PFSK-1 (cell line): ENCODE data around the gene ZG16B.

Source experiments
- FOXP2 ChIP-seq: optimal IDR thresholded peaks from 2 replicates; pipeline ENCODE3; 2011; ENCODE audit warnings: borderline replicate concordance, control low read depth, inconsistent platforms; ENCODE audit not compliant: insufficient read depth; ENCODE audit errors: extremely low read length, extremely low read depth
- POLR2AphosphoS5 ChIP-seq: IDR thresholded peaks from 2 replicates; pipeline ENCODE4 v1.6.1; 2012; ENCODE audit warnings: low read depth, mild to moderate bottlenecking, control low read depth, low read length, moderate library complexity
- SIN3A ChIP-seq: IDR thresholded peaks from 2 replicates; pipeline ENCODE4 v1.6.1; 2012; ENCODE audit warnings: mild to moderate bottlenecking, low read length, moderate library complexity, borderline replicate concordance; ENCODE audit not compliant: insufficient read depth
- TAF1 ChIP-seq: IDR thresholded peaks from 2 replicates; pipeline ENCODE4 v1.6.1; 2012; ENCODE audit warnings: low read length, control low read depth, borderline replicate concordance; ENCODE audit not compliant: insufficient read depth
- TF ChIP-seq, protein P1 (sequence below), 2 experiments: IDR thresholded peaks; 2 replicates each; pipeline versions ENCODE4 v1.6.1 to v1.8.0; 2011 to 2012; ENCODE audit warnings: low read depth in 2 of 2, low read length in 2 of 2, control low read depth in 1 of 2, inconsistent platforms in 1 of 2, mild to moderate bottlenecking in 1 of 2, moderate library complexity in 1 of 2; ENCODE audit not compliant: insufficient read depth in 1 of 2

ZG16B gene

DNA sequence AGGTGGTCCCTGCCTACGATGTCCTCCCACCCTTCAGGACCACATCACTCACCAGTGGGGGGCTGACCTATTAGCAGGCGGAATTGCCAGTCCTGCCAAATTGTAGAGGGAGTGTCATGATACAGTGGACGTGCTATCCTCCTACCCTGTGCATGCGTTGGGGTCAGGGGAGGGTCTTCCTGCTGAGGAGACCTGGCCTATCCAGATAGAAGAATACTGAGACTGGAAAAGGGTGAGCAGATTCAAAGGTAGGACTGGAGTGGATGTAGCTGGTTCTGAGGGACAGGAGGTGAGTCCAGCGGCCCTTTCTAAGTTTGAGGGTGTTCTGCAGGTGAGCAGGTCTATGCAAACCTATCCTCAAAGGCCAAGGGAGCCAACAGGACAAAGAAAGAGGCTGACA, 23.8 kb upstream of the ZG16B start:
- no peak for TF ChIP-seq POLR2AphosphoS5
- TF ChIP-seq FOXP2, result no peak
- TF ChIP-seq TAF1, result no peak
- TF ChIP-seq, protein P1, sequence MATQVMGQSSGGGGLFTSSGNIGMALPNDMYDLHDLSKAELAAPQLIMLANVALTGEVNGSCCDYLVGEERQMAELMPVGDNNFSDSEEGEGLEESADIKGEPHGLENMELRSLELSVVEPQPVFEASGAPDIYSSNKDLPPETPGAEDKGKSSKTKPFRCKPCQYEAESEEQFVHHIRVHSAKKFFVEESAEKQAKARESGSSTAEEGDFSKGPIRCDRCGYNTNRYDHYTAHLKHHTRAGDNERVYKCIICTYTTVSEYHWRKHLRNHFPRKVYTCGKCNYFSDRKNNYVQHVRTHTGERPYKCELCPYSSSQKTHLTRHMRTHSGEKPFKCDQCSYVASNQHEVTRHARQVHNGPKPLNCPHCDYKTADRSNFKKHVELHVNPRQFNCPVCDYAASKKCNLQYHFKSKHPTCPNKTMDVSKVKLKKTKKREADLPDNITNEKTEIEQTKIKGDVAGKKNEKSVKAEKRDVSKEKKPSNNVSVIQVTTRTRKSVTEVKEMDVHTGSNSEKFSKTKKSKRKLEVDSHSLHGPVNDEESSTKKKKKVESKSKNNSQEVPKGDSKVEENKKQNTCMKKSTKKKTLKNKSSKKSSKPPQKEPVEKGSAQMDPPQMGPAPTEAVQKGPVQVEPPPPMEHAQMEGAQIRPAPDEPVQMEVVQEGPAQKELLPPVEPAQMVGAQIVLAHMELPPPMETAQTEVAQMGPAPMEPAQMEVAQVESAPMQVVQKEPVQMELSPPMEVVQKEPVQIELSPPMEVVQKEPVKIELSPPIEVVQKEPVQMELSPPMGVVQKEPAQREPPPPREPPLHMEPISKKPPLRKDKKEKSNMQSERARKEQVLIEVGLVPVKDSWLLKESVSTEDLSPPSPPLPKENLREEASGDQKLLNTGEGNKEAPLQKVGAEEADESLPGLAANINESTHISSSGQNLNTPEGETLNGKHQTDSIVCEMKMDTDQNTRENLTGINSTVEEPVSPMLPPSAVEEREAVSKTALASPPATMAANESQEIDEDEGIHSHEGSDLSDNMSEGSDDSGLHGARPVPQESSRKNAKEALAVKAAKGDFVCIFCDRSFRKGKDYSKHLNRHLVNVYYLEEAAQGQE (IDR thresholded peaks at IDR 0.05; ENCODE audit: insufficient read depth in 1 of 2, low read depth in 2 of 2, low read length in 2 of 2), result no peak
- TF ChIP-seq SIN3A, result no peak

DNA sequence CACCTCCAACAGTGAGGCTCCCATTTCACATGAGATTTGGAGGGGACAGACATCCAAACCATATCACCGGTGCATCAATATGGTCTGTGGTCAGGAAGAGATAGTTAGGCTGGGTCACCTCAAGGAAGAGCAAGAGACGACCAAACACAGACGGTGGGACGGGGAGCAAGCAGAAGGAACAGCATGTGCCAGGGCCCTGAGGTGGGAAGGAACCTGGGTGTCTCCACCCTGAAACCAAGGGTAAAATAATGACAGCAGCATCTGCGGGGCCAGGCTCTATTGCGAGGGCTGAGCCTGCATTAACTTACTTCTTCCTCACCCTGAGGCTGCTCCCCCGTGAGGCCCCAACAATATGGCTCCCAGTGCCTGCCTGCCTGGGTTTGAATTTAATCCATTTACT, 21.9 kb upstream of the ZG16B start:
- TF ChIP-seq SIN3A, result no peak
- TF ChIP-seq, protein P1 (IDR thresholded peaks at IDR 0.05; ENCODE audit: insufficient read depth in 1 of 2, low read depth in 2 of 2, low read length in 2 of 2), result no peak
- TF ChIP-seq POLR2AphosphoS5, result no peak
- no peak for TF ChIP-seq FOXP2
- no peak for TF ChIP-seq TAF1

DNA sequence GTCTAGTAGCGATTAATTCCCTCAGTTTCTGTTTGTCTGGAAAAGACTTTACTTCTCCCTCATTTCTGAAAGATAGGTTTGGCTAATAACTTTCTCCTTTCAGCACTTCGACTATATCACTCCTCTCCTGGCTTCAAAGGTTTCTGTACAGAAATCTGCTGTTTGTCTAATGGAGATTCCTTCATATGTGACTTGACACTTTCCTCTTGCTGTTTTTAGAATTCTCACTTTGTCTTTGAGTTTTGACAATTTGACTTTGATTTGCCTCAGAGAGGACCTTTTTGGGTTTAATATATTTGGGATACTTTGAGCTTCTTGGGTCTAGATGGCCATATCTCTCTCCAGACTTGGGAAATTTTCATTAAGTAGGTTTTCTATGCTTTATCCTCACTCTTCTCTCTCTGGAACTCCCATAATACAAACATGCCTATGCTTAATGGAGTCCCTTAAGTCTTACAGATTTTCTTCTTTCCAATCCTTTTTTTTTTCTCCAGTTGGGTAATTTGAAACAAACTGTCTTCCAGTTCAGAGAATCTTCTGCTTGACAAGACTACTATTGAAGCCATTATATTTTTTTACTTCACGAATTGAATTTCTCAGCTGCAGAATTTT, 20.8 kb upstream of the ZG16B start:
- TF ChIP-seq SIN3A (no peak), POLR2AphosphoS5 (no peak), TAF1 (no peak), FOXP2 (no peak)
- TF ChIP-seq, protein P1 (IDR thresholded peaks at IDR 0.05; ENCODE audit: insufficient read depth in 1 of 2, low read depth in 2 of 2, low read length in 2 of 2), result no peak

DNA sequence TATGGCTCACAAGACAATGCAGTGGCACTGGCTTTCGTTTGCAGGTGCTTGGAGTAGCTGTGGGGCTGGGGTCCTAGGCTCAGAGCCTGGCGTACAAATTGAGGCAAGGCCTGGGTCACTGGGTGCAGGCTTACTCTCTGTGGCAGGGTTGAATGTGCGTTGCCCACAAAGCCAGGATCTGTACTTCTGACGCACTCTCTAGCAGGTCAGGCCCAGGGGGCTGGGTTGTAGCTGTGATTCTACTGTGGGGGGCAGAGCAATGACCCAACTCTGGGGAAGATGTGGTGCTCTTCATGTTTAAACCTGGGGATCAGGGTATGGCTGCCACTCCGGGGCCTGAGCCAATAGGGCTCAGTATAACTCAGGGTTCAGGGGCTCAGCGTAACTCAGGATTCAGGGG, 19.5 kb upstream of the ZG16B start:
- TF ChIP-seq POLR2AphosphoS5 (no peak), SIN3A (no peak), FOXP2 (no peak)
- TF ChIP-seq, protein P1 (IDR thresholded peaks at IDR 0.05; ENCODE audit: insufficient read depth in 1 of 2, low read depth in 2 of 2, low read length in 2 of 2), result no peak

DNA sequence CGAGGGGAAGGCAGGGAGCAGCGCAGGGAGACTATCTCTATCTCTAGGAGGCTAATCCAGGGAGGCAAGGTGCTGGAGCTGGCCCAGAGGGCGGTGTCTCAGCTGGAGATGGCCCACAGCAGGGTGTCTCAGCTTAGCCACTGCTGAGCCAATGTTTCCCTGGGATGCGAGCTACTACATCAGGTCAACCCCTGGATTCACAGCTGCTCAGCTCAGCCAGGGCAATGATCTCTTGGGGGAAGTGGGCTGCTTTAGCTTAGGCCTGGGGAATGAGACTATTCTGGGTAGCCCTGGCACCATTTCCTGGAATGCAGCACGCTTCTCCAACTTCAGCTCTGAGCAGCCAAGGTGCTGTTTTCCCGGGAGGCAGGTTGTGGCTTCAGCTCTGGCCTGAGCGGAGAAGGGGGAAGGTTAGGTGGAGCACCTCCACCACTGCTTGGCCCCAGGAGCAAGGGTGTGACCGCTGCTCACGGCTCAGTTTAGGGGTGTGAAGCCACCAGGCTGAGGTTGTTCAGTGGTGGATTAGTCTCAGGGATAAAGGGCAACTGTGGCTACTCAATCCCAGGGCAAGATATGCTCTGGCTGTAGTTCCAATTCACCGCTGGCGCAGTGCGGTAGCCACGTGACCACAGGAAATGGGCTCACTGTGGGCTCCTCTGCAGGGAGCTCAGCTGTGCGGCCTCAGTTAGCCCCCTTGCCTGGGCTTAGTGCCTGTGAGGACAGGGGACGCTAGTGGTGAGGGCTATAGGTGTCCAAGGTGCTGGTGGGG, 18.2 kb upstream of the ZG16B start:
- TF ChIP-seq POLR2AphosphoS5 (no peak), FOXP2 (no peak), TAF1 (no peak), SIN3A (no peak)
- TF ChIP-seq, protein P1 (IDR thresholded peaks at IDR 0.05; ENCODE audit: insufficient read depth in 1 of 2, low read depth in 2 of 2, low read length in 2 of 2), result no peak
